ENCODE data around the gene GLOD4.

The GLOD4 gene

GRCh38 chr17:797236-797840, 15.3 kb upstream of the GLOD4 start:
- no CpG with 5 or more reads among the region's 22 CpGs for WGBS (ENCODE audit: extremely low coverage, insufficient coverage, insufficient read length)
- H2BK12ac ChIP-seq (ENCODE audit: low read length): no peak overlapping the region

GRCh38 chr17:796609-797008, 14.5 kb upstream of the GLOD4 start:
- no peak for DNase-seq
- no peak overlapping the region for H3K9ac ChIP-seq (ENCODE audit: low read length)
- no peak overlapping the region for H4K91ac ChIP-seq (ENCODE audit: low read depth, low read length)
- no peaks in the 10 kb centered on the region for H3K9me3 ChIP-seq (ENCODE audit: insufficient read depth, low read depth, low read length)
- no peak overlapping the region for H2BK12ac ChIP-seq (ENCODE audit: low read length)
- H2AFZ ChIP-seq (ENCODE audit: insufficient read depth, low read length, poor library complexity): no peak overlapping the region
- WGBS (ENCODE audit: extremely low coverage, insufficient coverage, insufficient read length): no CpG with 5 or more reads among the region's 15 CpGs
- H3K23ac ChIP-seq (ENCODE audit: low read length): no peak overlapping the region
- no peak overlapping the region for H2BK120ac ChIP-seq (ENCODE audit: insufficient read depth, low read length, poor library complexity)
- no peak overlapping the region for H3K4ac ChIP-seq (ENCODE audit: low read depth, low read length)
- no peak overlapping the region for H3K18ac ChIP-seq (ENCODE audit: low read length)
- no peak overlapping the region for H4K8ac ChIP-seq (ENCODE audit: low read depth, low read length)
- H3K79me1 ChIP-seq (ENCODE audit: low read length): no peaks in the 10 kb centered on the region
- peaks cover 39 to 47% of the 10 kb centered on the region in 2 experiments for H3K36me3 ChIP-seq (ENCODE audit: control insufficient read depth in 1 of 2, insufficient read depth in 2 of 2, low read length in 2 of 2)
- H3K79me2 ChIP-seq (ENCODE audit: control insufficient read depth, insufficient read depth, low read length, poor library complexity): no peaks in the 10 kb centered on the region
- H2AK5ac ChIP-seq (ENCODE audit: low read length): no peak overlapping the region
- no peak overlapping the region for H3K4me2 ChIP-seq (ENCODE audit: low read length)
- H3K27me3 ChIP-seq (ENCODE audit: insufficient read depth, low read length): no peaks in the 10 kb centered on the region
- no peak overlapping the region for H3K27ac ChIP-seq (ENCODE audit: low read depth, low read length)
- no peak overlapping the region for H2BK5ac ChIP-seq (ENCODE audit: low read depth, low read length, poor library complexity)
- no peak overlapping the region for H4K12ac ChIP-seq (ENCODE audit: low read depth, low read length)
- no peak overlapping the region for H3K4me3 ChIP-seq (ENCODE audit: low read depth, low read length)
- no peaks in the 10 kb centered on the region for H3K4me1 ChIP-seq (ENCODE audit: control insufficient read depth in 1 of 2, insufficient read depth in 2 of 2, low read length in 2 of 2)
- no peak overlapping the region for H3K14ac ChIP-seq (ENCODE audit: low read length)

More at GRCh38 chr17:797236-797840, 15.3 kb upstream of the GLOD4 start:
- Histone ChIP-seq H3K36me3 (ENCODE audit: control insufficient read depth in 1 of 2, insufficient read depth in 2 of 2, low read length in 2 of 2) (peaks cover 38 to 40% of the 10 kb centered on the region in 2 experiments), H4K91ac (ENCODE audit: low read depth, low read length) (no peak overlapping the region), H3K79me1 (ENCODE audit: low read length) (no peaks in the 10 kb centered on the region), H3K27me3 (ENCODE audit: insufficient read depth, low read length) (no peaks in the 10 kb centered on the region), H3K4ac (ENCODE audit: low read depth, low read length) (no peak overlapping the region), H2BK120ac (ENCODE audit: insufficient read depth, low read length, poor library complexity) (no peak overlapping the region), H2BK5ac (ENCODE audit: low read depth, low read length, poor library complexity) (no peak overlapping the region), H3K23ac (ENCODE audit: low read length) (no peak overlapping the region), H3K14ac (ENCODE audit: low read length) (no peak overlapping the region), H3K4me2 (ENCODE audit: low read length) (no peak overlapping the region), H3K18ac (ENCODE audit: low read length) (no peak overlapping the region), H2AK5ac (ENCODE audit: low read length) (no peak overlapping the region), H3K79me2 (ENCODE audit: control insufficient read depth, insufficient read depth, low read length, poor library complexity) (no peaks in the 10 kb centered on the region), H3K9ac (ENCODE audit: low read length) (no peak overlapping the region), H3K9me3 (ENCODE audit: insufficient read depth, low read depth, low read length) (no peaks in the 10 kb centered on the region), H3K4me1 (ENCODE audit: control insufficient read depth in 1 of 2, insufficient read depth in 2 of 2, low read length in 2 of 2) (no peaks in the 10 kb centered on the region), H4K12ac (ENCODE audit: low read depth, low read length) (no peak overlapping the region), H3K4me3 (ENCODE audit: low read depth, low read length) (no peak overlapping the region), H2AFZ (ENCODE audit: insufficient read depth, low read length, poor library complexity) (no peak overlapping the region), H3K27ac (ENCODE audit: low read depth, low read length) (no peak overlapping the region), H4K8ac (ENCODE audit: low read depth, low read length) (no peak overlapping the region)
- no peak for DNase-seq

- WGBS (ENCODE audit: extremely low coverage, insufficient coverage, insufficient read length): no CpG with 5 or more reads among the region's 9 CpGs
- Histone ChIP-seq H3K18ac (ENCODE audit: low read length) (no peak overlapping the region), H2BK12ac (ENCODE audit: low read length) (no peak overlapping the region), H3K9ac (ENCODE audit: low read length) (no peak overlapping the region), H2AK5ac (ENCODE audit: low read length) (no peak overlapping the region), H3K79me2 (ENCODE audit: control insufficient read depth, insufficient read depth, low read length, poor library complexity) (no peaks in the 10 kb centered on the region), H4K91ac (ENCODE audit: low read depth, low read length) (no peak overlapping the region), H3K36me3 (ENCODE audit: control insufficient read depth in 1 of 2, insufficient read depth in 2 of 2, low read length in 2 of 2) (peaks cover 39 to 49% of the 10 kb centered on the region in 2 experiments), H2BK120ac (ENCODE audit: insufficient read depth, low read length, poor library complexity) (no peak overlapping the region), H2BK5ac (ENCODE audit: low read depth, low read length, poor library complexity) (no peak overlapping the region), H3K27me3 (ENCODE audit: insufficient read depth, low read length) (no peaks in the 10 kb centered on the region), H3K14ac (ENCODE audit: low read length) (no peak overlapping the region), H3K4me1 (ENCODE audit: control insufficient read depth in 1 of 2, insufficient read depth in 2 of 2, low read length in 2 of 2) (no peaks in the 10 kb centered on the region), H4K8ac (ENCODE audit: low read depth, low read length) (no peak overlapping the region), H3K23ac (ENCODE audit: low read length) (no peak overlapping the region), H3K9me3 (ENCODE audit: insufficient read depth, low read depth, low read length) (no peaks in the 10 kb centered on the region), H2AFZ (ENCODE audit: insufficient read depth, low read length, poor library complexity) (no peak overlapping the region), H3K4me3 (ENCODE audit: low read depth, low read length) (no peak overlapping the region), H3K79me1 (ENCODE audit: low read length) (no peaks in the 10 kb centered on the region), H3K4me2 (ENCODE audit: low read length) (no peak overlapping the region), H4K12ac (ENCODE audit: low read depth, low read length) (no peak overlapping the region), H3K4ac (ENCODE audit: low read depth, low read length) (no peak overlapping the region), H3K27ac (ENCODE audit: low read depth, low read length) (no peak overlapping the region)
- DNase-seq: no peak
Measured at GRCh38 chr17:795721-796120, 13.6 kb upstream of the GLOD4 start.

GRCh38 chr17:795276-795675, 13.2 kb upstream of the GLOD4 start:
- no peaks in the 10 kb centered on the region for H3K79me2 ChIP-seq (ENCODE audit: control insufficient read depth, insufficient read depth, low read length, poor library complexity)
- no CpG with 5 or more reads among the region's 14 CpGs for WGBS (ENCODE audit: extremely low coverage, insufficient coverage, insufficient read length)
- no peak overlapping the region for H3K9ac ChIP-seq (ENCODE audit: low read length)
- H2BK120ac ChIP-seq (ENCODE audit: insufficient read depth, low read length, poor library complexity): no peak overlapping the region
- no peak overlapping the region for H3K23ac ChIP-seq (ENCODE audit: low read length)
- no peak overlapping the region for H4K8ac ChIP-seq (ENCODE audit: low read depth, low read length)
- no peak overlapping the region for H3K14ac ChIP-seq (ENCODE audit: low read length)
- no peak overlapping the region for H3K4ac ChIP-seq (ENCODE audit: low read depth, low read length)
- no peak overlapping the region for H3K4me3 ChIP-seq (ENCODE audit: low read depth, low read length)
- H3K79me1 ChIP-seq (ENCODE audit: low read length): no peaks in the 10 kb centered on the region
- H3K18ac ChIP-seq (ENCODE audit: low read length): no peak overlapping the region
- no peak overlapping the region for H2AK5ac ChIP-seq (ENCODE audit: low read length)
- no peak overlapping the region for H3K4me2 ChIP-seq (ENCODE audit: low read length)
- no peak overlapping the region for H3K27ac ChIP-seq (ENCODE audit: low read depth, low read length)
- H3K36me3 ChIP-seq (ENCODE audit: control insufficient read depth in 1 of 2, insufficient read depth in 2 of 2, low read length in 2 of 2): peaks cover 34 to 45% of the 10 kb centered on the region in 2 experiments
- H4K12ac ChIP-seq (ENCODE audit: low read depth, low read length): no peak overlapping the region
- no peak overlapping the region for H4K91ac ChIP-seq (ENCODE audit: low read depth, low read length)
- H3K4me1 ChIP-seq (ENCODE audit: control insufficient read depth in 1 of 2, insufficient read depth in 2 of 2, low read length in 2 of 2): peaks cover 0 to 1% of the 10 kb centered on the region in 2 experiments
- no peak overlapping the region for H2BK12ac ChIP-seq (ENCODE audit: low read length)
- DNase-seq: no peak
- no peak overlapping the region for H2AFZ ChIP-seq (ENCODE audit: insufficient read depth, low read length, poor library complexity)
- H3K9me3 ChIP-seq (ENCODE audit: insufficient read depth, low read depth, low read length): no peaks in the 10 kb centered on the region
- no peaks in the 10 kb centered on the region for H3K27me3 ChIP-seq (ENCODE audit: insufficient read depth, low read length)
- H2BK5ac ChIP-seq (ENCODE audit: low read depth, low read length, poor library complexity): no peak overlapping the region
